HG02588 (cell line): ENCODE measurements around the gene TYW1.
"Not testable (repeated sequence)": the region's sequence is repeated elsewhere in the genome, so short reads cannot be mapped to it uniquely, and the experiment has no call there.

ENCODE experiments used
- ATAC-seq: cut with Tn5 transposase; IDR thresholded peaks from one replicate; pipeline ENCODE4 v1.9.1; 2021; ENCODE audit warnings: mild to moderate bottlenecking, moderate library complexity; ENCODE audit not compliant: unreplicated experiment

The TYW1 gene

GRCh38 chr7:67189160-67189559, 192.5 kb downstream of the TYW1 start:
- ATAC-seq: not testable (repeated sequence)

DNA sequence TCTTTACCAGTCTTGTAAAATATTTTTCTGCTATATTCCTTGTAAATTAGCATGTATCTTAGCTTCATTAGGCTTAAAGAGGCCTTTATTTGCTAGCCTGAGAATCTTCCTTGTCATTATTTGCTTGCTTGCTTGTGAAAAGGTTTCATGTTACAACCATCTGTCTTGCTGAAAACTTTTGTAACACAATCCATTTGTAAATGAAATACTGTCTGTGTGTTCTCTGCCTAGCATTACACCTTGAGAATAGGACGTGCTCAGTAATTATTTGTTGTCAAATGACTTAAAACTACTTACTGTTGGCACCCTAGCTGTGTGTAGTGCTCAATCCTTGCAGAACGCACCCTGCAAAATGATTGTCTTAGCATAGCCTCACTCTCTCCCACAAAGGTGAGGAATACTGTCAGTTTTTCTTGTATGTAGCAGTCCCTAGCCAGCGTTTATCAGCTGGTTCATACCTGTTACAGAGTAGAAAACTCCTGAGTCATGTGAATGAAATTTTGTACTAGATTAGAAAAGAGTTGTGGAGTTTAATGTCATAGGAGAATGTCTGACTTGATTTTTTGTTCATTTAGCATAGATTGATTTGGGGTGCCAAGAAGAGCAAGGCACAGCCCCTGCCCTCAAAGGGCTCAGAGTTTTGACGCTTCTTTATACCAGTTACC, 193.3 kb downstream of the TYW1 start:
- not testable (repeated sequence) for ATAC-seq

- not testable (repeated sequence) for ATAC-seq
Measured at GRCh38 chr7:67191002-67191720, 194.5 kb downstream of the TYW1 start.

- ATAC-seq: not testable (repeated sequence)
Measured at GRCh38 chr7:67192123-67192702, 195.6 kb downstream of the TYW1 start.

- ATAC-seq: not testable (repeated sequence)
Measured at GRCh38 chr7:67192889-67193613, 196.4 kb downstream of the TYW1 start.

- not testable (repeated sequence) for ATAC-seq
Measured at GRCh38 chr7:67196176-67196575, 199.5 kb downstream of the TYW1 start.

DNA sequence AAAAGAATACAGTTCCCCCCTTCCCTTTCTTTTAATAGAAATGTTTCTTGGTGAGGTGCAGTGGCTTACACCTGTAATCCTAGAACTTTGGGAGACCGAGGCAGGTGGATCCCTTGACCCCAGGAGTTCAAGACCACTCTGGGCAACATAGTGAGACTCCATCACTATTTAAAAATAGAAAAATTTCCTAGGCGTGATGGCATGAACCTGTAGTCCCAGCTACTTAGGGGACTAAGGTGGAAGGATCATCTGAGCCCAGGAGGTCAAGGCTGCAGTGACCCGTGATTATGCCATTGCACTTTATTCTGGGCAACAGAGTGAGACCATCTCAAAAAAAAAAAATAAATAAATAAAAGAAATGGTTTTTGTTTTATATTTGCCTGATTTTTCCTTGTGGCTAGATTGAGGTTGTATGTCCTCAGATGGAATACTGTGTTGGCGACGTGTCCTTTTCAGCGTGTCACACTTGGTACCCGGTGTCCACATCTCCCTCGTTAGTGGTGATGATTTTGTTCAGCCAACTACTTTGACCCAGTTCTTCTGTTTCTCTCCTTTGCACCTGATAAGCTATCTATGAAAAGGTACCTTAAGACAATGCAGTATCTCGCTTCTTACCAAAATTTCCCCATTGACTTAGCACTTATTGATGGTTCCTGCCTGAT, 202.4 kb downstream of the TYW1 start:
- ATAC-seq: not testable (repeated sequence)

GRCh38 chr7:67205772-67206171, 209.1 kb downstream of the TYW1 start:
- ATAC-seq: not testable (repeated sequence)

DNA sequence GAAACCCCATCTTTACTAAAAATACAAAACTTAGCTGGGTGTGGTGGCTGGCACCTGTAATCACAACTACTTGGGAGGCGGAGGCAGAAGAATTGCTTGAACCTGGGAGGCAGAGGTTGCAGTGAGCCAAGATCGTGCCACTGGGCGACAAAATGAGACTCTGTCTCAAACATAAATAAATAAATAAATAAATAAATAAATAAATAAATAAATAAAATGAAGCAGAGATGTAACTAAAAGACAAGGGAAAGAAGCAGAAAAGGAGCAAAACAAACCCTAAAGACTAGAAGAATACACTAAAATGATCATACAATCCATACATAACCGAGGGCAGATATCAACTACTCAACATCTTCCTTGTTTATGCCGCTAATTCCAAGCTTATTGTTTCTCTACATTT, 209.8 kb downstream of the TYW1 start:
- no peak for ATAC-seq

DNA sequence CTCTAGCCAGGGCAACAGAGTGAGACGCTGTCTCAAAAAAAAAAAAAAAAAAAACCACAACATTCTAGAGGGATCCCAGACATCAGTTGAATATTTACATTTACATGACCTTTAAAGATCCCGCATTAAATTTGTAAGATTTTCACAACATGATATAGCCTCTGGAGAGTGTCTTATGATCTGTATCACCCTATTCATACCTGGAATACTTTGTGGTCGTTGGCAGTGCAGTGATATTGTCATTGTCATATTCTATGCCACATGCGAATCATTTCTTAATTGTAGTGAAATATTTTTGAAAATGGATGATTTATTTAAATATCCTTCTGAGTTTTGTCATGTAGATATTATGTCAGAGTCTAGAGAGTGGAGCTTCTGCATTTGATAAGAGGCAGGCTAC, 212.0 kb downstream of the TYW1 start:
- ATAC-seq: not testable (repeated sequence)

DNA sequence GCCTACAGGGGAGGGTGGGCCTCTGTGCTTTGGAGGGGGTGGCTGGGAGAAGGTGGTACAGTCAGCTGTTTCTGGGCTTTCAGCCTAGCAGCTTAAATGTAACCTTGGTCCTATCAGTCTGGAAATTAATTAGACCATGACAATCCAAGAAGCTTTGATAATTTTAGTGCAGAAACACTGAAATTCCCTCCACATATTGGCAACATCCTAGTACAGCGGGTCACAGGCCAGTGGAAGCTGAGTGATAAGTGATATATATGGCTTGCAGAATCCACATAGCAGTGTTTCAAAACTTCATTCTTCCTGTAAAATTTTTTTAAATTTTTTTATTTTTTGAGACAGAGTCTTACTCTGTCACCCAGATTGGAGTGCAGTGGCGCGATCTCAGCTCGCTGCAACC, 212.6 kb downstream of the TYW1 start:
- no peak for ATAC-seq

GRCh38 chr7:67210567-67210966, 213.9 kb downstream of the TYW1 start:
- no peak for ATAC-seq

DNA sequence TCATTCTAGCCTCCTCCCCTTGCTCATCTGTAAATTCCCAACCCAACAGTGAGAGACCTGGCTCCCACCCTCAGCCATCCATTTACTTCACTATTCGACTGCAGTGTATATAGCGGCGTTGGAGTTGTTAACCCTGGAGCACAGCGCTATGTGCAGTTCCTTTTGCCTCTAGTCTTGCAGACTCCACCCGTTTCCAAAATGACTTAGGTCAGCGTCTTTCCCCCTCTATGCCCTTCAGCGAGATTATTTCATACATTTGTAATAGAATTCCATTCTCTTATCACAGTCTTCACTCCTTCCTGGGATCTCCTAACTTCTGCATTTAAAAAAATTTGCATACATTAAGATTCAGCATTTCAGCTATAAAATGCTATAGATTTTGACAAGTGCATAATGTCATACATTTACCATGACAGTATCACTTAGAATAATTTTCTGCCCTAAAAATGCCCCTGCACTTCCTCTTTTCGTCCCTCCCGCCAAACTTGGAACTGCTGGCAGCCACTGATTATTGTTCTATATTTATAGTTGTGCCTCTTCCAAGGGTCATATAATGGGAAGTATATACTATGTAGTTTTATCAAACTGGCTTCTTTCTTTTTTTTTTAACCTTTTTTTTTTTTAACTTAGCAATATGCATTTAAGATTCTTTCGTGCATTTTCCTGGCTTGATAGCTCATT, 215.2 kb downstream of the TYW1 start:
- ATAC-seq: not testable (repeated sequence)

GRCh38 chr7:67213038-67213437, 216.4 kb downstream of the TYW1 start:
- ATAC-seq: not testable (repeated sequence)

- not testable (repeated sequence) for ATAC-seq
Measured at GRCh38 chr7:67223551-67223950, 226.9 kb downstream of the TYW1 start.

- ATAC-seq: not testable (repeated sequence)
Measured at GRCh38 chr7:67226340-67226907, 229.8 kb downstream of the TYW1 start.

DNA sequence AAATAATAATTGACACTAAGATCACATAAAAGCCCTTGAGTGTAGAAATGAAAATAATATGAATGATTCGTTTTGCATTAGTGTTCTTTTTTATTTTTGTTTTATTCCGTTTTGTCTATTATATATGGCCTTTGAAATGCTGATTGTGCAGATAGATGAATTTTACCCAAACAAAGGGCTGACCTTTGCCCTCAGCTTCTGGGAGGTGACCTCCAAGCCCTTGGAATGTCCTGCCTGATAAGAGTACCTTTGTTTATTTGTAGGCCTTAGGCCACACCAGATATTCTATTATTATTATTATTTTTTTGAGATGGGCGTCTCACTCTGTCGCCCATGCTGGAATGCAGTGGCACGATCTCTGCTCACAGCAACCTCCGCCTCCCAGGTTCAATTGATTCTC, 230.3 kb downstream of the TYW1 start:
- ATAC-seq: not testable (repeated sequence)

GRCh38 chr7:67229018-67229417, 232.4 kb downstream of the TYW1 start:
- not testable (repeated sequence) for ATAC-seq

GRCh38 chr7:67230029-67230428, 233.4 kb downstream of the TYW1 start:
- not testable (repeated sequence) for ATAC-seq

DNA sequence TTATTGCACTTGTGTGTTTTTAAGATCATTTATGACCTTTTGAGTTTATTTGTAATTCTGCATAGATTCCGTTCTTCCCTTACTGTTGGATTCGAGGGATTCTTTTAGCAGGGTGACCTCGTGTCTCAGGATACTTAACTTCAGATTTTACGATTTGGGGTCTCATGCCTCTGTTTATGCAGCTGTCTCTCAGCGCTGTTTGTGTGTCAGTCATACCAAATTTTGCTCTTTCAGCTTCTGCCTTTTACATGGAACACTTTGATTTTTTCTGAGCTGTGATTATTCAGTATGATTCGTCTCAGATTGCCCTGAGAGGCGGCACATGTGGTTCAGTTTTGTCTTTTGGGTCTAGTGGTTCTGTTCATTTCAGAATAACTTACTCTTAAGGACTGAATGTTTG, 236.9 kb downstream of the TYW1 start:
- ATAC-seq: not testable (repeated sequence)
